HL-60 (cell line): ENCODE data around the gene ATE1.

Experiments
- CTCF ChIP-seq: IDR thresholded peaks from one replicate; pipeline ENCODE4 v1.5.1; 2011; ENCODE audit warnings: low read length, control low read depth, inconsistent platforms; ENCODE audit not compliant: insufficient read depth
- GABPA ChIP-seq: IDR thresholded peaks from 2 replicates; pipeline ENCODE4 v1.6.1; 2012; ENCODE audit warnings: low read depth
- POLR2AphosphoS5 ChIP-seq: IDR thresholded peaks from 2 replicates; pipeline ENCODE4 v1.6.1; 2012; ENCODE audit warnings: low read depth
- REST ChIP-seq: IDR thresholded peaks from 2 replicates; pipeline ENCODE4 v1.6.1; 2012; ENCODE audit warnings: low read depth; ENCODE audit not compliant: insufficient replicate concordance
- SPI1 ChIP-seq: IDR thresholded peaks from 2 replicates; pipeline ENCODE4 v1.6.1; 2012; ENCODE audit warnings: low read depth, mild to moderate bottlenecking, borderline replicate concordance

- no peak for TF ChIP-seq REST
- TF ChIP-seq CTCF, result no peak
- no peak for TF ChIP-seq POLR2AphosphoS5
- no peak for TF ChIP-seq SPI1
- TF ChIP-seq GABPA, result no peak
These were observed 218.8 kb downstream of the ATE1 start for GRCh38 chr10:121708728-121709674.
